Fibroblast of skin of right quadriceps (primary cell): ENCODE results near the gene FOXD4L4.
"Not testable (repeated sequence)": the region's sequence is repeated elsewhere in the genome, so short reads cannot be mapped to it uniquely, and the experiment has no call there.

ENCODE experiments used
- DNase-seq: peaks from one replicate; pipeline ENCODE4 v3.0.0-alpha.2; 2013

The FOXD4L4 gene

DNA sequence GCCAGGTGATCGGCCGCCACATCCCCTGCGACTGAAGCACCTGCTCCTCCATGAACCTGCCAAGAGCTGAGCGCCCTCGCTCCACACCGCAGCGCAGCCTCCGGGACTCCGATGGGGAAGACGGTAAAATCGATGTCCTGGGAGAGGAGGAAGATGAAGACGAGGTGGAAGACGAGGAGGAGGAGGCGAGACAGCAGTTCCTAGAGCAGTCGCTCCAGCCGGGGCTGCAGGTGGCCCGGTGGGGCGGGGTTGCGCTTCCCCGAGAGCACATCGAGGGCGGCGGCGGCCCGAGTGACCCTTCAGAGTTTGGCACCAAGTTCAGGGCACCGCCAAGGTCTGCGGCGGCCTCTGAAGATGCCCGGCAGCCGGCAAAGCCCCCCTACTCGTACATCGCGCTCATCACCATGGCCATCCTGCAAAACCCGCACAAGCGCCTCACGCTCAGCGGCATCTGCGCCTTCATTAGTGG, at the start of gene FOXD4L4:
Gene FOXD4L4 (plus strand): TSS at position 51 of the 469 bp plus-strand sequence. CDS start 0 bp downstream, at position 51.
- DNase-seq: not testable (repeated sequence)

- DNase-seq: not testable (repeated sequence)
These were observed 33.4 kb upstream of the FOXD4L4 start for GRCh38 chr9:65703550-65703949.

GRCh38 chr9:65714445-65714844, 22.5 kb upstream of the FOXD4L4 start:
- not testable (repeated sequence) for DNase-seq

DNA sequence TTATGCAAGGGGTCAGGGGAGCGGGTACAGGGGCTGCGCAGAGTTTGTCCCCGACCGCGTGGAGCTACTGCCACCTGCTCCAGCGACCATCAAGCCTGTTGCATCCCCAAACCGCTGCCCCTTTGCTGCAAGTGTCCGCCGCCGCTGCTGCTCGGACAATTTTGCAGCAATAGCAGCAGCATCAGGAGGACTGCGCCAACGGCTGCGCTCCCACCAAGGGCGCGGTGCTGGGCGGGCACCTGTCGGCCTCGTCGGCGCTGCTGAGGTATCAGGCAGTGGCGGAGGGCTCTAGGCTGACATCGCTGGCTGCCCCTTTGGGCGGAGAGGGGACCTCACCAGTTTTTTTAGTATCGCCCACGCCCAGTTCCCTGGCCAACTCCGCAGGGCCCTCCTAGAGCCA, 1.2 kb downstream of the FOXD4L4 start:
- DNase-seq: not testable (repeated sequence)
